BLaER1 (cell line): ENCODE results near the gene FAM124A.

Experiments
- H3K27ac ChIP-seq: shearing (Covaris generic); formaldehyde crosslinking; 2 replicates; pipeline ENCODE4 v1.8.1; 2022
- H3K27me3 ChIP-seq: shearing (Covaris generic); formaldehyde crosslinking; 2 replicates; pipeline ENCODE4 v1.8.1; 2022
- H3K36me3 ChIP-seq: shearing (Covaris generic); formaldehyde crosslinking; 2 replicates; pipeline ENCODE4 v1.8.1; 2022
- H3K4me1 ChIP-seq: shearing (Covaris generic); formaldehyde crosslinking; 2 replicates; pipeline ENCODE4 v1.8.1; 2022
- H3K4me2 ChIP-seq: shearing (Covaris generic); formaldehyde crosslinking; 2 replicates; pipeline ENCODE4 v1.8.1; 2022
- H3K4me3 ChIP-seq: shearing (Covaris generic); formaldehyde crosslinking; 2 replicates; pipeline ENCODE4 v1.8.1; 2022
- H3K9ac ChIP-seq: shearing (Covaris generic); formaldehyde crosslinking; 2 replicates; pipeline ENCODE4 v1.8.1; 2022
- H3K9me3 ChIP-seq: shearing (Covaris generic); formaldehyde crosslinking; 2 replicates; pipeline ENCODE4 v1.8.1; 2022
- H4K20me1 ChIP-seq: shearing (Covaris generic); formaldehyde crosslinking; 2 replicates; pipeline ENCODE4 v1.8.1; 2022
- Cebpa-rat ChIP-seq: shearing (Covaris generic); IDR thresholded peaks from 2 replicates; pipeline ENCODE4 v1.8.1; 2022

FAM124A gene

GRCh38 chr13:51292000-51292565 is 69.9 kb downstream of the FAM124A start:
- Histone ChIP-seq H3K36me3 (no peaks in the 10 kb centered on the region), H3K4me3 (no peak overlapping the region)

GRCh38 chr13:51297556-51297955 is 75.4 kb downstream of the FAM124A start:
- no peak overlapping the region for H3K4me3 ChIP-seq
- no peaks in the 10 kb centered on the region for H3K27me3 ChIP-seq
- H3K36me3 ChIP-seq, result no peaks in the 10 kb centered on the region
- no peak for TF ChIP-seq Cebpa-rat
- H3K27ac ChIP-seq, result no peak overlapping the region
- H3K4me2 ChIP-seq, result no peak overlapping the region
- no peak overlapping the region for H3K9ac ChIP-seq
- H4K20me1 ChIP-seq, result no peaks in the 10 kb centered on the region
- no peaks in the 10 kb centered on the region for H3K9me3 ChIP-seq
- H3K4me1 ChIP-seq, result no peaks in the 10 kb centered on the region

More at GRCh38 chr13:51292000-51292565, 69.9 kb downstream of the FAM124A start:
- no peaks in the 10 kb centered on the region for H3K9me3 ChIP-seq
- H3K9ac ChIP-seq, result no peak overlapping the region
- no peaks in the 10 kb centered on the region for H3K4me1 ChIP-seq
- H3K27me3 ChIP-seq, result no peaks in the 10 kb centered on the region
- H3K4me2 ChIP-seq, result no peak overlapping the region
- TF ChIP-seq Cebpa-rat, result no peak
- no peak overlapping the region for H3K27ac ChIP-seq
- H4K20me1 ChIP-seq, result no peaks in the 10 kb centered on the region

DNA sequence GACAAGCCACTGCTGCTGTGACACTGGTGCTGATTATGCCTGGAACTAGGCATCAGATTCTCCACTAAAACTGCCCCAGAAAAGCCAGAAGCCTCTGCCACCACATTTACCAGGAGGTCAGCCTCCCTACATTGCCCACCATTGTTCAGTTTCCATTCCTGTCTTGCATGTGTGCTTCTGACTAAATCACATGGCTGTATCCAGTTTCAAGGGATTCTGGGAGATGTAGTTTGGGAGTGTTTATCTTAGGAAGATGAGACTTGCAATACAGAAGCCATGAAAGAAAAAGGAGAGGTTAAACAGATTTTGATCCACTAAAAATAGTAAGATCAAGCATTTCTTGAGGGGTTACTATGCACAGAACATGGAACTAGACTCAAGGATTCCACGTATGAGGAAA is 76.6 kb downstream of the FAM124A start:
- H3K27ac ChIP-seq, result no peak overlapping the region
- no peaks in the 10 kb centered on the region for H3K9me3 ChIP-seq
- H3K4me2 ChIP-seq, result no peak overlapping the region
- no peaks in the 10 kb centered on the region for H3K4me1 ChIP-seq
- no peaks in the 10 kb centered on the region for H4K20me1 ChIP-seq
- no peak overlapping the region for H3K4me3 ChIP-seq
- H3K9ac ChIP-seq, result no peak overlapping the region
- no peaks in the 10 kb centered on the region for H3K36me3 ChIP-seq
- no peak for TF ChIP-seq Cebpa-rat
- H3K27me3 ChIP-seq, result no peaks in the 10 kb centered on the region

DNA sequence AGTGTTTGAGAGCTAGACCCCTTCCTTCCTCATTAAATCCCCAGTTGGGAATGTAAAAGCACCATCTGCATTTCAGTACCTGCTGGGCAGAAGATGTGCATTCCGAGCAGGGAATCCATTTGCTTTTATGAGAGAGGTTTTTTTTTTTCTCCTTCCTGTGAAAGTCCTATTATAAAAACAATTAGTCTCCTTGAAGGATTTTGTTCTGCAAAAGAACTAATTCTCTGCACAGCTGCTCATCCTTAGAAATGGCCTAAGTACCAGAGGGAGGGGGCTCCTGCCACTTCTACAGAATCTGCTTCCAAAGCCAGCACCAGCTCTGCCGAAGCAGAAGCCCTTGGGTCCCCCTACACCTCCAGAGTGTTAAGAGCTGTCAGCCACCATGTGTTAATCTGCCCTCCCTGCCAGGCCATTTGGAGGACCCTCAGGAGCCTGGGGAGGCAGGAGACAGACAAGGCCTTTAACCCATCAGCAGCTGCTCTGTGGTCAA is 80.9 kb downstream of the FAM124A start:
- H3K9me3 ChIP-seq, result no peaks in the 10 kb centered on the region
- H3K36me3 ChIP-seq, result no peaks in the 10 kb centered on the region
- no peak overlapping the region for H3K27ac ChIP-seq
- TF ChIP-seq Cebpa-rat, result no peak
- H4K20me1 ChIP-seq, result no peaks in the 10 kb centered on the region
- H3K4me3 ChIP-seq, result no peak overlapping the region
- no peaks in the 10 kb centered on the region for H3K27me3 ChIP-seq
- H3K4me2 ChIP-seq, result no peak overlapping the region
- no peak overlapping the region for H3K9ac ChIP-seq
- no peaks in the 10 kb centered on the region for H3K4me1 ChIP-seq

DNA sequence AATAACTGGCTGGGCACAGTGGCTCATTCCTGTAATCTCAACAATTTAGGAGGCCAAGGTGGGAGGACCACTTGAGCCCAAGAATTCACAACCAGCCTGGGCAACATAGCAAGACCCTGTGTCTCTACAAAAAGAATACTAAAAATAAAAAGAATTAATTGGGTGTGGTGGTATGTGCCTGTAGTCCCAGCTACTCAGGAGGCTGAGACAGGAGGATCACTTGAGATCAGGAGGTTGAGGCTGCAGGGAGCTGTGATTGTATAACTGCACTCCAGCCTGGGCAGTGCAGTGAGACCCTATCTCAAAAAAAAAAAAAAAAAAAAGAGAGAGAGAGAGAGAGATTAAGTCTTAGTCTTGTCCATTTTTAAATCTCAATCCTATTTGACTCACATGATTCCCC is 81.7 kb downstream of the FAM124A start:
- H3K27ac ChIP-seq, result no peak overlapping the region
- no peaks in the 10 kb centered on the region for H4K20me1 ChIP-seq
- H3K4me2 ChIP-seq, result no peak overlapping the region
- H3K4me3 ChIP-seq, result no peak overlapping the region
- TF ChIP-seq Cebpa-rat, result no peak
- H3K9ac ChIP-seq, result no peak overlapping the region
- H3K27me3 ChIP-seq, result no peaks in the 10 kb centered on the region
- H3K4me1 ChIP-seq, result no peaks in the 10 kb centered on the region
- no peaks in the 10 kb centered on the region for H3K36me3 ChIP-seq
- no peaks in the 10 kb centered on the region for H3K9me3 ChIP-seq

DNA sequence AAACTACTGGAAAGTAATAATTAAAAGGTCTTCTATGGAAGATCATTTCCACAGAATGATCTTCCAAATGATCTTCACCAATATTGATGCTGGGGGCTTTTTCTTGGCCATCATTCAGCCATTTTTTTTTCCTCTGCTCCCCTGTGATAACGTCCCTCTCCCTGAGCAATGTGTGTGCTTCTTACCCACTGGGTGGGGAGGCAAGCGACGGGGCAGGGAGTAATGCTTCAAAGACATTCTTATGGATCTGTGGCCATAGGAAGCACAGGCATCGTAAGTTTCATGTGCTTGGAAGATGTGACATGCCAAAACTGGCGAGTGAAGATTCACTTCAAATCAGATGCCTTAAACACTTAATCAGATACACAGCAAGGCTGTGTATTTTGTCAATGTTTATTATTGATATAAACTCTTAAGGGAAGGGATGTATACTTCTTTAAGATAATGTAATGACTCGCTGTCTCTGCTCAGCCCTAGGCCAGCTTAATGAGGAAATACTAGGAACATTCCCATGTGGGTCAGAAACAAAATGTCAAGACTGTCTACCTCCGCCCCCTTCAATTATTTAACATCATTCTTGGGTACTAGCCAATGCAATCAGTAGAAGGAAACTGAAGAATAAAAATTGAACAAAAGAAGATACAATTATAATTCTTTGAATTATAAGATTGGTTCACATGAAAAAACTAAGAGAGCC is 83.2 kb downstream of the FAM124A start:
- TF ChIP-seq Cebpa-rat, result no peak
- no peak overlapping the region for H3K27ac ChIP-seq
- no peak overlapping the region for H3K9ac ChIP-seq
- H3K4me1 ChIP-seq, result no peaks in the 10 kb centered on the region
- H3K4me3 ChIP-seq, result no peak overlapping the region
- no peak overlapping the region for H3K4me2 ChIP-seq
- no peaks in the 10 kb centered on the region for H3K27me3 ChIP-seq
- no peaks in the 10 kb centered on the region for H3K36me3 ChIP-seq
- no peaks in the 10 kb centered on the region for H4K20me1 ChIP-seq
- H3K9me3 ChIP-seq, result no peaks in the 10 kb centered on the region

DNA sequence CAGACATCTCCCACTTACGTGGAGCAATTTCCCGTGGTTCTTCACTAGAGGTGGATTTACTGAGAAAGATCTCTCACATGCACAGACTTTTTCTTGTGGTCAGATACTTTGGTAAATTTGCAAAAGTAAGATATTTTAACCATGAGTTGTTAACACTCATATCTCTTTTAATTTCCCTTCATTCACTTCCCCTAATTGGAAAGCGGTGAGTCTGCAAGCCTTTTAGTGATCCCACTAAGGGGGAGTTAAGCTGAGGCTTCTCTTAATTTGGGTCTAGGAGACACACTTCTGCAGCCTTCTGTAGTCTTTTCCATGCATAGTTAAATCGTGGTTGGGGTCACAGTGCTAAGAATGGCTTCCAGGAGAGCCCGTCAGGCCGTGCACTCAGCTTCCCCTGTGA is 86.6 kb downstream of the FAM124A start:
- Histone ChIP-seq H4K20me1 (no peaks in the 10 kb centered on the region), H3K27ac (no peak overlapping the region), H3K9ac (no peak overlapping the region), H3K9me3 (no peaks in the 10 kb centered on the region), H3K4me3 (no peak overlapping the region), H3K27me3 (no peaks in the 10 kb centered on the region), H3K4me2 (no peak overlapping the region), H3K4me1 (no peaks in the 10 kb centered on the region), H3K36me3 (no peaks in the 10 kb centered on the region)
- no peak for TF ChIP-seq Cebpa-rat

DNA sequence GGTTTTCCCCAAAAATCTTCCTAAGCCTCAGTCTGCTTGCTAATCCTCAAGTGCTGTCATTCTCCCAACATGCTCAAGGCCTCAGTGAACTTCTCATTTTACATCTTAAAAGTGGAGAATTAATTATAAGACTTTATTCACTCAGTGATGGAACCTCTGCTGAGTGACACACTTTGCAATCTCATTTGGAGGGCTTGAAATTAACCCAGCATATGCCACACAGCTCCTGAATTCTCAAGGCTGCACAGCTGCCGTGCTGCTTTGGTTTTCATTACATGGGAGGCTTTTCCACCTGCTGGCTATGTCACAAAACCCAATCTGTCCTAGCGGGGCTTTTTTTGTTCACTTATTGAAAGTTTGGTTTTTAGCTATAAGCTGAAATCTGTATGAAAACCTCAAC is 89.0 kb downstream of the FAM124A start:
- H4K20me1 ChIP-seq, result no peaks in the 10 kb centered on the region
- no peak for TF ChIP-seq Cebpa-rat
- no peak overlapping the region for H3K4me3 ChIP-seq
- H3K4me2 ChIP-seq, result no peak overlapping the region
- no peaks in the 10 kb centered on the region for H3K36me3 ChIP-seq
- no peaks in the 10 kb centered on the region for H3K27me3 ChIP-seq
- H3K9me3 ChIP-seq, result no peaks in the 10 kb centered on the region
- no peak overlapping the region for H3K27ac ChIP-seq
- H3K9ac ChIP-seq, result no peak overlapping the region
- H3K4me1 ChIP-seq, result peaks cover 11% of the 10 kb centered on the region

DNA sequence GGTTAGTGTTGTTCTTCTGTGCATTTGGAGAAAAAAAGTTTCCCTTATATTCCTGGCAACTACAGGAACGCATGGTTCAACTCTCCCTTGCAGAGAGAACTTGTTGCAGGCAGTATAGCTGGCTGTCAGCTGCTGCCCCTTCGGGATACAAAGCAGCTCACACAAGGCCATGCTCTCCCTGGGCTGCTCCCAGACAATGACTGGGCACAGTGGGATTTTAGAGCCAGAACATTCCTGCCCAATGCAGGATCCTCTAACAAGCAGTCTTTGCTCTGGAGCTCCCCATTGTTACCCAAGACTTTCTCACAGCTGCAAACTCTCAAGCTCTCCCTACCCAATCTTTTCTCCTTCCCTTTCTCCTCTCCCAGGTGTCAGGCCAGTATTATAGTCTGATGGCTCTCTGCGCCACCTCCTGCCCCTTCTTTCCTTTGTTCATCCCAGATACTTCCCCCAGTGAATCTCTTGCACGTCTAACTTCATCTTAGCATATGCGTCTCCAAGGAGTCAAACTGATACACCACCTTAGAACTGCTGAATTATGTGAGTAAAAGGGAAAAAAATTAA is 89.8 kb downstream of the FAM124A start:
- no peak for TF ChIP-seq Cebpa-rat

GRCh38 chr13:51313619-51314018 is 91.4 kb downstream of the FAM124A start:
- H3K4me3 ChIP-seq, result no peak overlapping the region
- no peak overlapping the region for H3K27ac ChIP-seq
- no peaks in the 10 kb centered on the region for H3K9me3 ChIP-seq
- H3K27me3 ChIP-seq, result no peaks in the 10 kb centered on the region
- no peaks in the 10 kb centered on the region for H3K36me3 ChIP-seq
- H3K4me2 ChIP-seq, result no peak overlapping the region
- no peak for TF ChIP-seq Cebpa-rat
- H4K20me1 ChIP-seq, result no peaks in the 10 kb centered on the region
- H3K9ac ChIP-seq, result no peak overlapping the region
- H3K4me1 ChIP-seq, result peaks cover 11% of the 10 kb centered on the region

More for the DNA sequence above, 89.8 kb downstream of the FAM124A start:
- peaks cover 11% of the 10 kb centered on the region for H3K4me1 ChIP-seq
- H3K4me2 ChIP-seq, result no peak overlapping the region
- no peak overlapping the region for H3K4me3 ChIP-seq
- H3K27ac ChIP-seq, result no peak overlapping the region
- no peaks in the 10 kb centered on the region for H3K27me3 ChIP-seq
- H4K20me1 ChIP-seq, result no peaks in the 10 kb centered on the region
- no peak overlapping the region for H3K9ac ChIP-seq
- no peaks in the 10 kb centered on the region for H3K9me3 ChIP-seq
- no peaks in the 10 kb centered on the region for H3K36me3 ChIP-seq
